RPMI7951 (cell line): ENCODE results near the gene SIAH2. TPM values are rescaled to one million over a fixed set of nuclear protein-coding genes. Genes with fewer than 3 reads are reported as not detected.
A peak's percentile ranks its signal among the peaks of the same experiment; 100 is the strongest.

Experiments used
- DNase-seq: peaks from one replicate; pipeline ENCODE4 v3.0.0-alpha.2; 2012; ENCODE audit warnings: low read depth
- total RNA-seq: library from RNA; depleted of rRNA; stranded (reverse); fragments of >200 nt; shearing (Covaris generic); gene quantifications from 2 replicates; pipeline ENCODE4 v1.2.3, GENCODE V29; 2014

Gene SIAH2
- total RNA-seq, 1 experiment from 2014 or later = 26.7 TPM

DNA sequence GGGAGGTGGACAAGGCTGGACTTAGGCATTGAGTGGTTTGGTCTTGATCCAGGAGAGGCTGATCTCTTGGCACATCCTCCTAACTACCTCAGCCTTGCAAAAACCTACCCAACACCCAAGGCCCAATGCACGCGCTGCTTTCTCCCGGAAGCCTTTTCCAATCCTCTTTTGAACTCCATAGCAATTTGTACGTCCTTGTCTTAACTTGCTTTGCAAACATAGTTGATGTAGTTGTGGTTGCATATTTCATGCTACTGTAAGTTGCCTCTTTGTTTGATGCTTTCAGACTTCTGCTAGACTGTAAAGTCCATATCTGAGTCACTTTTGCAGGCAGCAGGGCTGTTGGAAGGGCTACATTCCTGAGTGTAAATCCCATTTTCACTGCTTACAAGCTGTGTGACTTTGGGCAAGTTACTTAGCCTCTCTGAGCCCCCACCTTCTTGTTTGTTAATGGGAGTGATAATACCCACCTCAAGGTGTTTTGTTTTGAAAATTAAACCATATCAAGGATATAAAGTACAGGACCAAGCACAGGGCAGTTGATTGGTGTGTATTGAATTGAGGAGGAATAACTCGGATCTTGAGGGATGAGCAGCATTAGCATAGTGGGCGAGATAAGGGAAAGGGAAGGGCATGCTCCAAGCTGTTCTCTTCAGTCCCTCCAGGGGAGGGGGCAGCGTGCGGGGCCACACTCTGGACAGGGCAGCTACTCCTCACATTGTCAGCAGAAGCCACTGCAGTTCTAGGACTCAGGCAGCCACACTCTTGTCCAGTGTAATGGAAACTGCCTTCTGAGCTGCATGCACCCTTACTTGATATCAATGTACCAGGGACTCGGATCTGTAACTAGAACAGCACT is 28.8 kb downstream of the SIAH2 start:
- DNase-seq = no peak

DNA sequence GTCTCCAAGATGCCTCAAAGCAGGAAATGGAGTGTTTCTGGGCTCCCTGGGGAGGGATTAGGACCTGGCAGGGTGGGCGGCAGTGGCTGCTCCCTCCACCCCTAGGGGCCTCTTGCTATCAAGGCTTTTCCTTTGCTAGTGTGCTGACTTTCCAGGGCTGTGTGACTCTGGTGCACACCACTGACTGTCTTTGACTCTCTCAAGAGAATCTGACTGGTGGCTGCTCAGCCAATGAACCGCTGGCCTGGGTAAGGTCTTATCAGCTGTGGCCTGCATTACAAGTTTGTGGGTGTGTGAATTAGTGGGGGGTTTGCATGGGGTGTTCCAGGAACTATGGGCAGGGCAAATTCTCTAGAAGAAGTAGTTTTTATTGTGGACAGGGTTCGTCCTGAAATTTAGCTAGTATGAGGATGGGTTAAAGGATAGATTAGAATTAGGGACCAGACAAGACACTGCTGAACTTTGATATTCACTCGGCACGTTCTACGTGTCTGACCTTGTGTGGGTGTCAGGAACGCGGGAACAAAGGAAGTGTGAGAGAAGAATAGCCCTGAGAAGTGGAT is 29.5 kb downstream of the SIAH2 start:
- no peak for DNase-seq

DNA sequence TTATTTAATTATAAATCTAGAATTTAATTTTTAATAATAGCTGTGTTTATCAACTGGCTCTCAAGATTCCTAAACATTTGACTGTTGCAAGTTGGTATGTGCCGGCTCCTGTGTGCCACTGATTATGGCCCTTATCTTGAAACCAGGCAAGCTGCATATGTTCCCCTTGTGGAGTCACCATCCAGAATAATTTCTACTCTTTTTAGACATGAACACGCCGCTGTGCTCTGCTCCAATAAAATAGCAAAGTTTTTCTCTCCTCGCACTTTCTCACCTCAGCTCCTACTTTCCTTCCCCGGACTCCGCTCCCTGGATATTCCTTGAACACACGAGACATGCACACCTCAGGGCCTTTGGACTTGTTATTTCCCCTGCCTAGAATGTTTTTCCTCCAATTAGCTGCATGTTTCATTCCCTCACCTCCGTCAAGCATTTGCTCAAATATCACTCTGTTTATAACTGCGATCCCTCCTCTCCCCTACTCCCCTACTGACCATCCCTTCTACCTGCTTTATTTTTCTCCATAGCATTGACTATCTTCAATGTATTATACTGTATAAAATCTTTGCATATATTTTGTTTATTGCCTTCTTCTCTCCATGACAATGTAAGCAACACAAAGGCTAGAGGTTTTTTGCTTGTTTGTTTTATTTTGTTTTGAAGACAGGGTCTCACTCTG is 33.1 kb downstream of the SIAH2 start:
- DNase-seq = no peak

DNA sequence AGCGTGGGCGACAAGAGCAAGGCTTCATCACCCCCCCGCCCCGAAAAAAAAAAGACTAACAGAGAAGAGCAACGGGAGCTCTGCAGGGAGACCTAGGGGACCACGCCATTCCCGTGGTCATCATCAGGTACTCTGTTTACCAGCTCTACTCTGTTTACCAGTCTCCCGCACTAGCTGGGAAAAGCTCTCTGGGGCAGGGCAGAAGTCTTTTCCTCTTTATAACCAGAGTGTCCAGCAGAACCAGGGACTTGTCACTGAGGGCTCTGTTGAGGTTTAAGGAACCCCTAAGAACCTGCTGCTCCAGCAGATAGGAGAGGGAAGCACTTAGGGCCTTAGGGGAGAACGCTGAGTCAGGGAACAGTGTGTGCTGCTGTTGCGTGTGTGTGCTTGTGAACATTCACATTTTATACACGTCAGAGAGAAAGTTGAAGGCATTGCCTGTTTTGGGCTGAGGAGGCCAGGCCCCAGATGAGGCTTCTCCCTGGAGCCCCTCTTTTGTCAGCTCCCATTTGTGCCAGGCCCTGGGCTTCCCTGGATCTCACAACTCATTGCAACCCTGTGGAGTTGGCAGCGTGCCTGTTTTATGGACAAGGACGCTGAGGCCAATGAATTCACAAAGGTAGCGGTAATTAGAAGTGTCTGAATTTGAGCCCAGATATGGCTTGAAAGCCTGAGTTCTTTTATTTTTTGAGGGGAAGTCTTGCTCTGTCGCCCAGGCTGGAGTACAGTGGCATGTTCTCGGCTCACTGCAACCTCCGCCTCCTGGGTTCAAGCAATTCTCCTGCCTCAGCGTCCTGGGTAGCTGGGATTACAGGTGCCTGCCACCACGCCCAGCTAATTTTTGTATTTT is 35.1 kb downstream of the SIAH2 start:
- no peak for DNase-seq

DNA sequence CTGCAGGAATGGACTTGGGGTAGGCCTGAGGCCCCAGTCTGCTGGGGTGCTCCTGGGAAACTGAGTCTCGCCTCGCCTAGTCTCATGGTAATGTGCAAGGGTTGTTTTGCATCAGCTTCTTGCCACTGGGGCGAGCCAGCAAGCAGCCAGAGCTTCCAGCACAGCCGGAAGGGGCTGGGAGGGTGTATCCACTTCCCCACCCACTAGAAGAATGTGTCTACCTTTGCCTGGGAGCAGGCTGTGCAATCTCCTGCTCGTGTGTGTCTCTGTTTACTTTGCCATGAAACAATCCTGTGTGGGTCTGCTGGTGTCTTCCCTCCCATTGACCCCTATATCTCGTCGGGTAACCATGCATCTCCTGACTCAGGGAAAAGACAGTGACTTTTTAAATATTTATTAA is 37.4 kb downstream of the SIAH2 start:
- DNase-seq = no peak

DNA sequence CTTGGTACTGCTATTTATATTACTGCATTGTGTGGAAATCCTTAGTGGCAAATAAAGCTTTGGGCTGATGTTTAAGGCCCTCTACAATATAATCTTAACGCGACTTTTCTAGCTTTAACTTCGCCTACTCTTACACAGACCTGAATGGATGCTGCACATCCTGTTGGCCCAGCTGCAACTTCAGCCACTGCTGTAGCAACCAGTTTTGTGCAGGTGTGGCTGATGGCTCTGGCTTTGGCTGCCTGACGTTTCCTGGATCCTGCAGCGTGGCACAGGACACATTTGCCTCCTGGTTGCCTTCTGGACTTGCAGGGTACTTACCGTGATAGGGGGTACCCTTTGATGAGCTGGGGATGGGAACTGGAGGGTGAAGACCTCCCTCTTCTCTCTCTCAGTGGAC is 39.0 kb downstream of the SIAH2 start:
- DNase-seq = no peak

DNA sequence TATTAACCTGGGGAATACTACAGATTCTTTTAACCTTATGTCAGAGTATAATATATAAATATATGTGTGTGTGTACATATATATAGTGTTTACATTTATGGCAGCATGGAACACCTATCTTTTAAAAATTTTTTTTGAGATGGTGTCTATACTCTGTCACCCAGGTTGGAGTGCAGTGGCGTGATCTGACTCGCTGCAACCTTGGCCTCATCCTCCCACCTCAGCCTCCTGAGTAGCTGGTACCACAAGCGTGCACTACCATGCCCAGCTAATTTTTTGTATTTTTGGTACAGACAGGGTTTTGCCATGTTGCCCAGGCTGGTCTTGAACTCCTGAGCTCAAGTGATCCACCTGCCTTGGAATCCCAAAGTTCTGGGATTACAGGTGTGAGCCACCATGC is 40.7 kb downstream of the SIAH2 start:
- no peak for DNase-seq

DNA sequence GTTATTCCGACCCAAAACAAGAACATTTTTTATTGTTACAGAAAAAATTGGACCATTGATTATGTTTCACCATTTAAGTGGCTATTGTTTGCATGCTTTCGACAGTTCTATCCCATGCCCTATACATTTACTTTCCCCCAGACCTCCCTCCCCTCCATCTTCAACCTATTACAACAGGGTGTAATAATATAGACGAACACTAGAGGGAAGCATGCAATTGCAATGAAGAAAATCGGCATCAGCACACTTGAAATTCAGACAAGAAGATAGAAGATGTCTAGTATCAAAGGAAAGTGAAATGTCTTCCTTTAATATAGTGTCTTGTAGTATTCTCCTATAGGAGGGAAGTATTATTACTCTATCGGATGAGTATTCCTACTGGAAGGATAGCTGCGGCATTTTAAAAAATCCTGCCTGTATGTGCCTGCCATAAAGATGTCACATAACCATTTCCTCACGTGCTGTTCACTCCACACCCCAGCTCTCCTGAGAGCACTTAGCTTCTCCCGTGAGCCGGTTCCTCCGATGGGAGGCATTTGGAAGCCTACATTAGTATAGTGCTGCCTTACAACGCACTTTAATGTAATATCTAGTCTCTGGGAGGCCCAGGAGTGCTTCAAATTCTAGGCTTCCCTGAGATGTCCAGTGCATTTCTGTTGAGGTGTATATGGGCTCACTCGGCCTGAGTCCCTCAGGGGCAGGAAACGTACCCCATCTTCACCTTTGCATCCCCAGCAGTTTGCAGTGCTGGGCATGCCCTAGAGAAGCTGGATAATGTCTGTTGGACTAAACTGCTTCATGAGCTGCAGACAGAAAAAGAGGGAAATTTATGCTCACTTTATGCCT is 41.5 kb downstream of the SIAH2 start:
- DNase-seq = peak; percentile 62

DNA sequence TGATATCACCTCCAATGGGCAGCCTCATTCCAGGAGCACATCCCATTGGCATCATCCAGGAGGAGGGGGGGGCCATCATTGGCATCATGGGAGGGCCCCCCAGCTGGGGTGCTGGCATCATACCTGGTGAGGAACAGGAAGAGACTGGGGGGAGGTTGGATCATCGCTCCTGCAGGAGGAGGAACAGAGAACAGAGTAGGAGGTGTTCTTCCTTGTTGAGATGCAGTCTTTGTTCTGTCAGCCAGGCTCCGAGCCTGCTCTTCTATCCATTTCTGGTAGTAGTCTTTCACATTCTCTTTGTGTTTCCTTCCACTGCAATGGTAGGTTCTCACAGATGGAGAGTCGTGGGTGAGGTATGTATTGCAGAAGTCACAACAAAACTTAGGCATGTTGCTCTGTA is 42.5 kb downstream of the SIAH2 start:
- no peak for DNase-seq

DNA sequence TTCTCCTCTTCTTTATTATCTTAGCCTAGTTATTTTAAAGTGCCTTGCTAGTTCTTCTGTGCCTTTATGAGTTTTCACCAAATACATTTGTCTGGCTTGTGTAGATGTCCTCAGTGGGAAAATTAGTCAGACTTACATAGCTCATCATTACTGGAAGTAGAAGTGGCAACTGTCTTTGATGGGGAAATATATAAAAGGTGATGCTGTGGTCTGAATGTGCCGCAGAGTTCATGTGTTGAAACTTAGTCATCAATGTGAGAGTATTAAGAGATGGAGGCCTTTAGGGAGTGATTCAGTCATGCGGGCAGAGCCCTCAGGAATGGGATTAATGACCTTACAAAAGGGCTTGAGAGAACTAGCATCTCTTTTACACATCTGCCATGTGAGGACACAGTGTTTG is 52.9 kb downstream of the SIAH2 start:
- peak; percentile 91 for DNase-seq

DNA sequence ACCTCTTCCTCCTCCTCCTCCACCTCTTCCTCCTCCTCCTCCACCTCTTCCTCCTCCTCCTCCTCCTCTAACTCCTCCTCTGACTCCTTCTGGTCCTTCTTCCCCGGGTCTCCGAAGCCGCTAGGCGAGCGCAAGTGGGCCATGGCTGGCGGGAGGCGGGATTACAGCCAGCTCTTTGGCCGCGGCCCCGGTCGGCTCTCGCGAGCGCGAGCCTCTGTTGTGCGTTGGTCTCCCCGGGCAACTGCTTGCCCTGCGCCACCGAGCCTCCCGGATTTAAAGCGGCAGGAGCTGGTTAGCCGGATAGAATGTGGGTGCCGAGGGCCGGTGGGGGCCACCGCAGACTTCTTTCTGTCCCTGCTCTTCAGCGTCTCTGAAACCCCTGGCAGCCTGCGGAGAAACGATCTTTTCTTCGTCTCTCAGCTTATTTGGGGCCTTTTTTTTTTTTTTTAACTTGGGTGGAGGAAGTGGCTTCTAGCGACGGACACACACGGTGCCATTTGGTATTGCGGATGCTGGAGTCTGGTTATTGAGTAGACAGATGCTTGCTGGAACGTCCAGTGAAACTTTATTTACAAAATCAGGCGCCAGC is 59.1 kb downstream of the SIAH2 start, which contains the start of gene ERICH6:
ERICH6 (minus strand) TSS at position 165 of the 589 bp plus-strand sequence; CDS start at position 143, 22 bp downstream.
- DNase-seq = peak; percentile 91

DNA sequence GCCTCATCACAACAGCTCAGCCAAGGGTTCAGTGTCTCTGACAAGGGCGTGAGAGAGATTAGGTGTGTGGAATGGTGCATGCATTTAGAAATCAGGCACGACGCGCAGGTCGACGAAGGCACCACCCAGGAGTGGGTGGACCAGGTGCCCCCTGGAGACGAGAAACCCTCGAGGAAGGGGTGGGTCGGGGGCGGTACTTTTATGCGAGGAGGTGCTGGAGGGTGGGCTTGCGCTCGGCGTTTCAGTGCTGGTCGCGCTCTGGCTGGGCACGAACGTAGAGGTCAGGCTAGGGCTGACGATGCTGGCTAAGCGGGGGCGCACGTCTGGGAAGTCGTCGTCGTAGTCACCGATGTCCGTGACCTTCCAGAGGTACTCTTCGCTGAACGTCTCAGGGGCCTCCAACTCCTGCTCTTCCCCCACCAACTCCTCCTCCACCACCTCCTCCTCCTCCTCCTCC is 59.6 kb downstream of the SIAH2 start:
- no peak for DNase-seq

DNA sequence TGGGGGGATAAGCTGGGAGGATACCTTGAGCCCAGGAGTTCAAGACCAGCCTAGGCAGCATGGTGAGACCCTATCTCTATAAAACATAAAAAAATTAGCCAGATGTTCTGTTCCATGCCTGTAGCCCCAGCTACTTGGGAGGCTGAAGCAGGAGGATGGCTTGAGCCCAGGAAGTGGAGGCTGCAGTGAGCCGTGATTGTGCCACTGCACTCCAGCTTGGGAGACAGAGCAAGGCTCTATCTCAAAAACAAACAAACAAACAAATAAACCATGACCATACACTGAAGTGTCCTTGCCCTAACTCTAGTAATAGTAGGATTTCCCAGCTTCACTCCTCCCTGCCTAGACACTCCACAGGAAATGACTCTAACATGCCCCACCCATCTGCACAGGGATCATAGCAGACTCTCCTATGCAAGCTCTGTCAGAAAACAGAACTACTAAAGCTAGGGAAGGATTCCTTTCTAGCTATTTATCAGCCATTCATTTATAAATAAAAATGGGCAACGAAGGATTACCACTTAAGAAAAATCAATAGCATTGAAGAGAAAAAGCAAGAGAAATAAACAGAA is 63.8 kb downstream of the SIAH2 start:
- peak; percentile 64 for DNase-seq

DNA sequence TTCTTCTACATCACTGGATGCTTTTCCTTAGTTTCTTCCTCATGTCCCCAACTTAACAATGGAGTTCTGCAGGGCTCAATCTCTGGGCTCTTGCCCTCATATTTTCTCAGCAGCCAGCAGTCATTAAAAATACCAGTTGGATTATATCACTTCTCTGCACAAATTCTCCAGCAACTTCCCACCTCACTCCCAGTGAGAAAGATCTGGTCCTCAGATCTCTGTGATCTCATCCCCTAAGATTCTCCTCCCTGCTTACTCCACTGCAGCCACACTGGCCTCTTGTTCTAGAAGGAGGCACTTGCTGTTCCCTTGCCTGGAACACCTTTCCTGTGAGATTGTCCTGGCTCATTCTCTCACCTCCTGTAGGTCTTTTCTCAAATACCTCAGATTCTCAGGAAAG is 65.3 kb downstream of the SIAH2 start:
- no peak for DNase-seq

DNA sequence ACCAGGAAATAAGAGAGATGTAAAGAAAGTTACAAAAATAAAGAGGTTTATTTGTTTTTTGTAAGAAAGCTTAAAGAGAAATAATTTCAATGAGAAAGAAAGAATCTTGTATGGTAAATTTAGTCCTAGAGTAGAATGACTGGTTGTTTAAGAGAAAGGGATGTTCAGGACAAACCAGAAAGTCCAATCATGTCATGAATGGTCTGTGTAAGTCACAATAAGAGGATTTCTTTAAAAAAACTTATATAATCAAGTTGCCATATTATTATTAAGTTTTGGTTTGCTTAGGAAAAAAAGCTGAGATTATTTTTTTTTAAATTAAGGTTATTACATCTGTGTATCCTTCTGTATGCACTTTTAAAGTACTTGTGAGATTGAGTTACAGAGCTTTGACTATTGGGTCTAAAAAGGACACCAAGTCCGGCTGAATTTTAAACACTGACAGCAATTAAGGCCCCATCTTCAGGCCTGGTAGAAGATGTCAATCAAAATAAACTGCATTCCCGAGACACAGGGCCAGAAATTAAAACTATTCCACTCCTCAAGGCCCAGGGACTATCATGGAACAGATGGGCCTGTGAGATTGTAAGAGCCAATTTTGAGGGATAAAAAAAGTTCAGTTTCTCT is 71.4 kb downstream of the SIAH2 start:
- no peak for DNase-seq
